Peyer's patch (tissue), 4 donors: ENCODE data around the gene POU6F2.

Experiments
- POLR2A ChIP-seq, 2 donors: fragments of 450-650 bp; IDR thresholded peaks; one replicate each; pipeline ENCODE4 v1.5.1; 2017; ENCODE audit warnings: antibody characterized with exemption in 2 of 2, mild to moderate bottlenecking in 2 of 2, moderate library complexity in 2 of 2
- TF ChIP-seq, protein P1 (sequence below), 6 experiments: fragments of 450-650 bp in 4 of 6; fragments of 200-600 bp in 2 of 6; sonication (generic) in 1 of 6; IDR thresholded peaks; one replicate each; pipeline ENCODE4 v1.5.1; 2017 to 2019; ENCODE audit warnings: antibody characterized with exemption in 6 of 6, mild to moderate bottlenecking in 3 of 6, moderate library complexity in 1 of 6

DNA sequence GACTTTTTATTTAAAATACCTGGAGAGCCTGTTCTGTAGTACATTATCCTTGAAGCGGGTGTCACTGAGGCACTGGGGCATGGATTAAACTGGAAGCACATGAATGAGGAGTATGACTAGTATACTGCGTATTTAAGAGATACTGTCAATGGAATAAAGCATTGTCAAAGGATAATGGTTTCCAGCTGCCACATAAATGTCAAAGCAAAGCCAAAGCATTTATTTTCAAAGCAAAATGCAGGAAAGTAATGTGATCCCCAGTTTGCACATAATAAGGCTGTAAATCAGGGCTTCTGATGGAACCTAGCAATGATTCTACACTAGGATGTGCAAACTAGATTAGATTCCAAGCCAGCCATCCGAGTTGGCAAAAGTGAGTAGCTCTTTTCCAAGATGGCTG is 240.1 kb downstream of the POU6F2 start:
- TF ChIP-seq, protein P1, sequence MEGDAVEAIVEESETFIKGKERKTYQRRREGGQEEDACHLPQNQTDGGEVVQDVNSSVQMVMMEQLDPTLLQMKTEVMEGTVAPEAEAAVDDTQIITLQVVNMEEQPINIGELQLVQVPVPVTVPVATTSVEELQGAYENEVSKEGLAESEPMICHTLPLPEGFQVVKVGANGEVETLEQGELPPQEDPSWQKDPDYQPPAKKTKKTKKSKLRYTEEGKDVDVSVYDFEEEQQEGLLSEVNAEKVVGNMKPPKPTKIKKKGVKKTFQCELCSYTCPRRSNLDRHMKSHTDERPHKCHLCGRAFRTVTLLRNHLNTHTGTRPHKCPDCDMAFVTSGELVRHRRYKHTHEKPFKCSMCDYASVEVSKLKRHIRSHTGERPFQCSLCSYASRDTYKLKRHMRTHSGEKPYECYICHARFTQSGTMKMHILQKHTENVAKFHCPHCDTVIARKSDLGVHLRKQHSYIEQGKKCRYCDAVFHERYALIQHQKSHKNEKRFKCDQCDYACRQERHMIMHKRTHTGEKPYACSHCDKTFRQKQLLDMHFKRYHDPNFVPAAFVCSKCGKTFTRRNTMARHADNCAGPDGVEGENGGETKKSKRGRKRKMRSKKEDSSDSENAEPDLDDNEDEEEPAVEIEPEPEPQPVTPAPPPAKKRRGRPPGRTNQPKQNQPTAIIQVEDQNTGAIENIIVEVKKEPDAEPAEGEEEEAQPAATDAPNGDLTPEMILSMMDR (IDR thresholded peaks at IDR 0.05): no peak
- no peak for TF ChIP-seq POLR2A (IDR thresholded peaks at IDR 0.05)
